ENCODE results near the gene CTSO.
"Not testable (repeated sequence)": the region's sequence is repeated elsewhere in the genome, so short reads cannot be mapped to it uniquely, and the experiment has no call there.

Gene CTSO

DNA sequence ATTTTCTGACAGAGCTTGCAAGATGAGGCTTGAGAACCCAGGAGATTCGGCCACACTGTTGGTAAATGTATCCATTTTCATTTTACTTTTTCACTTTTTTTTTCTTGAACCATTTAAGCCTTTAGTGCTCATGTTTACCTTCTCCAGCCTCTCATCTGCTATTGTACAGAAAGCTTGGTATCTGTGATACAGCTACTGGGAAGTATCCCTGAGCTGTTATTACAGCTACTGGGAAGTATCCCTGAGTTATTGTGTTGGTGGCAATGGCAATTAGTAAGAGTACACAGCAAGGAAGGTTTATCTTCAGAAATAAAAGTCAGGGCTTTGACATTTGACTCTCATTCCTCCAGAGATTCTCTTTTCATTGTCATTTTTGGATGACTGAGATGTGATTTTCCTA is 11.8 kb downstream of the CTSO start:
- Histone ChIP-seq H3K9me3 (ENCODE audit: insufficient read depth, low read depth, low read length) (no peaks in the 10 kb centered on the region), H3K4me3 (ENCODE audit: low read length, poor library complexity, severe bottlenecking) (no peak overlapping the region), H4K20me1 (ENCODE audit: insufficient read depth, low read length, poor library complexity, severe bottlenecking) (no peaks in the 10 kb centered on the region), H3K4me2 (ENCODE audit: low read depth, low read length, poor library complexity, severe bottlenecking) (no peak overlapping the region), H3K79me2 (ENCODE audit: insufficient read depth, low read length) (no peaks in the 10 kb centered on the region), H3F3A (ENCODE audit: low read depth) (no peaks in the 10 kb centered on the region), H2AFZ (ENCODE audit: low read length) (no peak overlapping the region), H3K36me3 (ENCODE audit: insufficient read depth, low read length) (no peaks in the 10 kb centered on the region), H3K4me1 (ENCODE audit: insufficient read depth, low read length, poor library complexity, severe bottlenecking) (no peaks in the 10 kb centered on the region), H3K27me3 (ENCODE audit: insufficient read depth, low read length, poor library complexity, severe bottlenecking) (no peaks in the 10 kb centered on the region), H3K9ac (ENCODE audit: low read depth, low read length, poor library complexity, severe bottlenecking) (no peak overlapping the region), H3K9me2 (replicated peaks; ENCODE audit: low read depth, low read length) (no peaks in the 10 kb centered on the region)
- no peak for TF ChIP-seq EZH2phosphoT487 (IDR thresholded peaks at IDR 0.05; ENCODE audit: borderline replicate concordance)
- TF ChIP-seq, protein P1, sequence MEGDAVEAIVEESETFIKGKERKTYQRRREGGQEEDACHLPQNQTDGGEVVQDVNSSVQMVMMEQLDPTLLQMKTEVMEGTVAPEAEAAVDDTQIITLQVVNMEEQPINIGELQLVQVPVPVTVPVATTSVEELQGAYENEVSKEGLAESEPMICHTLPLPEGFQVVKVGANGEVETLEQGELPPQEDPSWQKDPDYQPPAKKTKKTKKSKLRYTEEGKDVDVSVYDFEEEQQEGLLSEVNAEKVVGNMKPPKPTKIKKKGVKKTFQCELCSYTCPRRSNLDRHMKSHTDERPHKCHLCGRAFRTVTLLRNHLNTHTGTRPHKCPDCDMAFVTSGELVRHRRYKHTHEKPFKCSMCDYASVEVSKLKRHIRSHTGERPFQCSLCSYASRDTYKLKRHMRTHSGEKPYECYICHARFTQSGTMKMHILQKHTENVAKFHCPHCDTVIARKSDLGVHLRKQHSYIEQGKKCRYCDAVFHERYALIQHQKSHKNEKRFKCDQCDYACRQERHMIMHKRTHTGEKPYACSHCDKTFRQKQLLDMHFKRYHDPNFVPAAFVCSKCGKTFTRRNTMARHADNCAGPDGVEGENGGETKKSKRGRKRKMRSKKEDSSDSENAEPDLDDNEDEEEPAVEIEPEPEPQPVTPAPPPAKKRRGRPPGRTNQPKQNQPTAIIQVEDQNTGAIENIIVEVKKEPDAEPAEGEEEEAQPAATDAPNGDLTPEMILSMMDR (conservative IDR thresholded peaks at IDR 0.05; ENCODE audit: low read length), result no peak

- no peaks in the 10 kb centered on the region for H3K79me2 ChIP-seq (ENCODE audit: insufficient read depth, low read length)
- TF ChIP-seq, protein P1 (conservative IDR thresholded peaks at IDR 0.05; ENCODE audit: low read length), result no peak
- TF ChIP-seq EZH2phosphoT487 (IDR thresholded peaks at IDR 0.05; ENCODE audit: borderline replicate concordance), result no peak
- no peaks in the 10 kb centered on the region for H3K36me3 ChIP-seq (ENCODE audit: insufficient read depth, low read length)
- H3K27me3 ChIP-seq (ENCODE audit: insufficient read depth, low read length, poor library complexity, severe bottlenecking), result no peaks in the 10 kb centered on the region
- H3K4me1 ChIP-seq (ENCODE audit: insufficient read depth, low read length, poor library complexity, severe bottlenecking), result no peaks in the 10 kb centered on the region
- H3K4me2 ChIP-seq (ENCODE audit: low read depth, low read length, poor library complexity, severe bottlenecking), result no peak overlapping the region
- H2AFZ ChIP-seq (ENCODE audit: low read length), result no peak overlapping the region
- no peaks in the 10 kb centered on the region for H3K9me3 ChIP-seq (ENCODE audit: insufficient read depth, low read depth, low read length)
- no peaks in the 10 kb centered on the region for H4K20me1 ChIP-seq (ENCODE audit: insufficient read depth, low read length, poor library complexity, severe bottlenecking)
- no peaks in the 10 kb centered on the region for H3K9me2 ChIP-seq (replicated peaks; ENCODE audit: low read depth, low read length)
- no peaks in the 10 kb centered on the region for H3F3A ChIP-seq (ENCODE audit: low read depth)
- no peak overlapping the region for H3K9ac ChIP-seq (ENCODE audit: low read depth, low read length, poor library complexity, severe bottlenecking)
- H3K4me3 ChIP-seq (ENCODE audit: low read length, poor library complexity, severe bottlenecking), result no peak overlapping the region
Observed at GRCh38 chr4:155941085-155941790, 12.4 kb downstream of the CTSO start.

DNA sequence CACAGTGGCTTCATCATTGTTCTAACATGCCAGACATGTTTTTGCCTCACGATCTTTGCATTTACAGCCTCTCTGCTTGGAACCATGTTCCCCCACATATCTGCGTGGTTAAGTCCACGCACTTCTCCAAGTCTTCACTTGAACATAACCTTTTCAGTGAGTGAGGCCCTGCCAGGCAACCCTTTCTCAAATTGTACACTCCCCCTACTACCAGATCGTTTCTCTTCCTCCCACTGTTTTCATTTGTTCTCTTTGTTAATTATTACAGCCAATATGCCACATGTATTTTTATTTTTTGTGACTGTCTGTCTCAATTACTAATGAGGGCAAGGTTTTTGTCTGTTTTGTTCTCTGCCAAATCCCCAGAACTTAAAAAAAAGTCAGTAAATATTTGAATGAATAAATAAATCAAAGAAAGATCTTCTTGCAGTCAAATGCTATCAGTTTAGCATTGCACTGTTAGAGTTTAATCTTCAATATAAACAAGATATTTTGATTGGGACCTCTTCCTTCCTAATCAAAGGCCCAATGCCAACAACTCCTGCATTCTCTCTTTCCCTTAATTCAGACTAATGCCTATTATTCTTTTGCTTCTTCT is 18.2 kb downstream of the CTSO start:
- no peak overlapping the region for H3K9ac ChIP-seq (ENCODE audit: low read depth, low read length, poor library complexity, severe bottlenecking)
- TF ChIP-seq, protein P1 (conservative IDR thresholded peaks at IDR 0.05; ENCODE audit: low read length), result no peak
- TF ChIP-seq EZH2phosphoT487 (IDR thresholded peaks at IDR 0.05; ENCODE audit: borderline replicate concordance), result no peak
- H3K79me2 ChIP-seq (ENCODE audit: insufficient read depth, low read length), result no peaks in the 10 kb centered on the region
- H3K36me3 ChIP-seq (ENCODE audit: insufficient read depth, low read length), result no peaks in the 10 kb centered on the region
- H4K20me1 ChIP-seq (ENCODE audit: insufficient read depth, low read length, poor library complexity, severe bottlenecking), result no peaks in the 10 kb centered on the region
- no peaks in the 10 kb centered on the region for H3K4me1 ChIP-seq (ENCODE audit: insufficient read depth, low read length, poor library complexity, severe bottlenecking)
- H3K4me3 ChIP-seq (ENCODE audit: low read length, poor library complexity, severe bottlenecking), result no peak overlapping the region
- no peaks in the 10 kb centered on the region for H3K9me2 ChIP-seq (replicated peaks; ENCODE audit: low read depth, low read length)
- H3K27me3 ChIP-seq (ENCODE audit: insufficient read depth, low read length, poor library complexity, severe bottlenecking), result no peaks in the 10 kb centered on the region
- H3F3A ChIP-seq (ENCODE audit: low read depth), result no peaks in the 10 kb centered on the region
- H2AFZ ChIP-seq (ENCODE audit: low read length), result no peak overlapping the region
- no peak overlapping the region for H3K4me2 ChIP-seq (ENCODE audit: low read depth, low read length, poor library complexity, severe bottlenecking)
- H3K9me3 ChIP-seq (ENCODE audit: insufficient read depth, low read depth, low read length), result no peaks in the 10 kb centered on the region

DNA sequence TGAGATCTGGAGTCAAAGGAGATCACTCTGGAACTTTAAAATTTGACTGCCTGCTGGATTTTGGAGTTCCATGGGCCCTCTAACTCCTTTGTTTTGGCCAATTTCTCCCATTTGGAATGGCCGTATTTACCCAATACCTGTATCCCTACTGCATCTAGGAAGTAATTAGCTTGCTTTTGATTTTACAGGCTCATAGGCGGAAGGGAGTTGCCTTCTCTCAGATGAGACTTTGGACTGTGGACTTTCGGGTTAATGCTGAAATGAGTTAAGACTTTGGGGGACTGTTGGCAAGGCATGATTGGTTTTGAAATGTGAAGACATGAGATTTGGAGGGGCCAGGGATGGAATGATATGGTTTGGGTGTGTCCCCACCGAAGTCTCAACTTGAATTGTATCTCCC is 19.0 kb downstream of the CTSO start:
- H3K9me3 ChIP-seq (ENCODE audit: insufficient read depth, low read depth, low read length); H3K4me3 ChIP-seq (ENCODE audit: low read length, poor library complexity, severe bottlenecking); H3F3A ChIP-seq (ENCODE audit: low read depth); H3K27me3 ChIP-seq (ENCODE audit: insufficient read depth, low read length, poor library complexity, severe bottlenecking); H3K9ac ChIP-seq (ENCODE audit: low read depth, low read length, poor library complexity, severe bottlenecking); H3K9me2 ChIP-seq (replicated peaks; ENCODE audit: low read depth, low read length); H3K4me2 ChIP-seq (ENCODE audit: low read depth, low read length, poor library complexity, severe bottlenecking); H3K4me1 ChIP-seq (ENCODE audit: insufficient read depth, low read length, poor library complexity, severe bottlenecking); H3K79me2 ChIP-seq (ENCODE audit: insufficient read depth, low read length); H3K36me3 ChIP-seq (ENCODE audit: insufficient read depth, low read length); H2AFZ ChIP-seq (ENCODE audit: low read length); H4K20me1 ChIP-seq (ENCODE audit: insufficient read depth, low read length, poor library complexity, severe bottlenecking): not testable (repeated sequence)

Measured in Loucy (cell line).